ENCODE measurements around the gene CCDC9B. TPM values are rescaled to one million over a fixed set of nuclear protein-coding genes. Genes with fewer than 3 reads are reported as not detected.

CCDC9B gene
- total and polyA plus RNA-seq, 2 of the 4 experiments (the other 2 are of a cell fraction): 19.7 to 30.9 TPM

- no peak overlapping the region for H3K4me2 ChIP-seq (ENCODE audit: low read depth, low read length)
- H3K27ac ChIP-seq (ENCODE audit: insufficient read depth, low read length): no peak overlapping the region
- no peak overlapping the region for H4K5ac ChIP-seq (ENCODE audit: low read depth, low read length)
- peaks cover 26% of the 10 kb centered on the region for H3K27me3 ChIP-seq (ENCODE audit: control insufficient read depth, insufficient read depth, low read length)
- CTCF ChIA-PET: no interaction called here
- BruUV-seq (replicated peaks): no TSS peak
- H3K4me1 ChIP-seq (ENCODE audit: control insufficient read depth, insufficient read depth, low read length): peaks cover 3% of the 10 kb centered on the region; the same call in 1 of the 2 replicates
- H4K20me1 ChIP-seq (ENCODE audit: insufficient read depth, low read length): no peaks in the 10 kb centered on the region
- no peak overlapping the region for H2AK5ac ChIP-seq (ENCODE audit: low read depth, low read length)
- no peak overlapping the region for H4K8ac ChIP-seq (ENCODE audit: low read depth in 2 of 2, low read length in 2 of 2)
- H3K36me3 ChIP-seq (ENCODE audit: control insufficient read depth, insufficient read depth, low read length): no peaks in the 10 kb centered on the region
- WGBS, 2 experiments (ENCODE audit: extremely low coverage in 2 of 2, insufficient read length in 1 of 2): 83% methylated on average over 1 of the region's 2 CpGs; no CpG with 5 or more reads in 1 of the 2 experiments
- no peak overlapping the region for H3K56ac ChIP-seq (ENCODE audit: extremely low read depth, insufficient read depth, low read length)
- no peak overlapping the region for H2BK120ac ChIP-seq (ENCODE audit: low read depth, low read length)
- H3K4ac ChIP-seq (ENCODE audit: low read depth, low read length): no peak overlapping the region
- H2BK15ac ChIP-seq (ENCODE audit: low read depth, low read length): no peak overlapping the region
- no peak overlapping the region for H3K23ac ChIP-seq (ENCODE audit: low read depth, low read length)
- in situ Hi-C loops (cut with MboI; ENCODE audit: low sequenced_read_pairs) (no loop called here), intact Hi-C loops (cut with micrococcal nuclease) (no loop called here), dilution Hi-C loops (cut with HindIII; ENCODE audit: low sequenced_read_pairs, unreplicated experiment) (no loop called here)
- no peak overlapping the region for H2BK20ac ChIP-seq (ENCODE audit: low read depth, low read length)
- H2AFZ ChIP-seq (replicated peaks; ENCODE audit: low read length, poor library complexity): no peak overlapping the region
- no peak overlapping the region for H3K4me3 ChIP-seq (ENCODE audit: insufficient read depth, low read depth, low read length)
- no peak overlapping the region for H3K18ac ChIP-seq (ENCODE audit: low read depth, low read length)
- H2AK9ac ChIP-seq (replicated peaks; ENCODE audit: low read depth, low read length, poor library complexity): no peak overlapping the region
- H3K9me3 ChIP-seq (ENCODE audit: control insufficient read depth, insufficient read depth, low read length): no peaks in the 10 kb centered on the region
- no peak overlapping the region for H3K9ac ChIP-seq (ENCODE audit: low read depth, low read length)
- TF ChIP-seq MAZ (IDR thresholded peaks at IDR 0.05; ENCODE audit: borderline replicate concordance, low read depth, low read length) (no peak), BHLHE40 (IDR thresholded peaks at IDR 0.05; ENCODE audit: low read depth, low read length) (no peak), FOS (IDR thresholded peaks at IDR 0.05; ENCODE audit: low read depth, low read length) (no peak), CTCF (conservative IDR thresholded peaks at IDR 0.05; ENCODE audit: low read depth, low read length) (no peak), MXI1 (IDR thresholded peaks at IDR 0.05; ENCODE audit: borderline replicate concordance, low read depth, low read length) (no peak), RFX5 (IDR thresholded peaks at IDR 0.05; ENCODE audit: low read depth, low read length) (no peak), CHD1 (IDR thresholded peaks at IDR 0.05; ENCODE audit: low read depth, low read length) (no peak), ELK1 (IDR thresholded peaks at IDR 0.05; ENCODE audit: borderline replicate concordance, low read depth, low read length) (no peak), POLR2A (IDR thresholded peaks at IDR 0.05; ENCODE audit: low read depth, low read length) (no peak), SMC3 (IDR thresholded peaks at IDR 0.05; ENCODE audit: low read depth, low read length) (no peak), CEBPB (IDR thresholded peaks at IDR 0.05; ENCODE audit: low read depth, low read length) (no peak), MAFK (IDR thresholded peaks at IDR 0.05; ENCODE audit: low read depth, low read length) (no peak), RCOR1 (IDR thresholded peaks at IDR 0.05; ENCODE audit: insufficient replicate concordance, low read length) (no peak), USF2 (IDR thresholded peaks at IDR 0.05; ENCODE audit: low read depth, low read length) (no peak), NFE2L2 (IDR thresholded peaks at IDR 0.05; ENCODE audit: low read depth, low read length) (no peak), RAD21 (IDR thresholded peaks at IDR 0.05; ENCODE audit: low read length) (no peak)
- H2BK5ac ChIP-seq (ENCODE audit: low read depth, low read length, poor library complexity, severe bottlenecking): no peak overlapping the region
- POLR2A ChIA-PET (ENCODE audit: unreplicated experiment): no interaction called here
- H3K14ac ChIP-seq (replicated peaks; ENCODE audit: low read depth, low read length): no peak overlapping the region
- no peaks in the 10 kb centered on the region for H3K9me1 ChIP-seq (ENCODE audit: insufficient read depth, low read length)
- DNase-seq: no peak
- H4K91ac ChIP-seq (ENCODE audit: insufficient read depth, low read depth, low read length): no peak overlapping the region
- no peak for ATAC-seq (ENCODE audit: low read depth)
- no peaks in the 10 kb centered on the region for H3K79me1 ChIP-seq (ENCODE audit: low read depth in 1 of 2, low read length in 2 of 2)
Observed at GRCh38 chr15:40361640-40362039, 20.9 kb upstream of the CCDC9B start.

All from IMR-90 (cell line).